Measurements from ENCODE around the gene FTO.

The FTO gene

DNA sequence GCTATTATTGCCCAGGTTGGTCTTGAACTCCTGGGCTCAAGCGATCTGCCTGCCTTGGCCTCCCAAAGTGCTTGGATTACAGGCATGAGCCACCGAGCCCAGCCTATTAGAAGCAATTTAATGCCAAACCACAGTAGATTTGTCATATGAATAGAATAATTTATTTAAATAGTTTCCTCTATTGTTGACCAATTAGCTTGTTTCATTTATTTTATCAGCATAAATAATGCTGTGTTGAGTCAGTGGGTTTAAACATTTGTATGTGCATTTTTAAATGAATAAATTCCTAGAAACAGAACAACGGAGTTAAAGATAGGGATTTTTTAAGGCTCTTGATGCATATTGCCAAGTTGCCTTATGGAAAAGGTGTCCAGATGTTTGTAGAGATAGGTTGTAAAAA is 26.7 kb downstream of the FTO start:
- no peak for DNase-seq (ENCODE audit: low read depth, low spot score)
- Histone ChIP-seq H3K4me3 (ENCODE audit: low read length) (no peak overlapping the region), H3K27ac (ENCODE audit: low read length) (no peak overlapping the region), H3K4me1 (ENCODE audit: control insufficient read depth, insufficient read depth, low read length) (no peaks in the 10 kb centered on the region), H3K27me3 (ENCODE audit: control insufficient read depth, insufficient read depth, low read length) (no peaks in the 10 kb centered on the region), H3K36me3 (ENCODE audit: control insufficient read depth, insufficient read depth, low read length) (no peaks in the 10 kb centered on the region), H3K9me3 (ENCODE audit: control insufficient read depth, insufficient read depth, low read length) (no peaks in the 10 kb centered on the region)
- WGBS (ENCODE audit: insufficient coverage, insufficient read length), result no CpG with 5 or more reads among the region's 3 CpGs

DNA sequence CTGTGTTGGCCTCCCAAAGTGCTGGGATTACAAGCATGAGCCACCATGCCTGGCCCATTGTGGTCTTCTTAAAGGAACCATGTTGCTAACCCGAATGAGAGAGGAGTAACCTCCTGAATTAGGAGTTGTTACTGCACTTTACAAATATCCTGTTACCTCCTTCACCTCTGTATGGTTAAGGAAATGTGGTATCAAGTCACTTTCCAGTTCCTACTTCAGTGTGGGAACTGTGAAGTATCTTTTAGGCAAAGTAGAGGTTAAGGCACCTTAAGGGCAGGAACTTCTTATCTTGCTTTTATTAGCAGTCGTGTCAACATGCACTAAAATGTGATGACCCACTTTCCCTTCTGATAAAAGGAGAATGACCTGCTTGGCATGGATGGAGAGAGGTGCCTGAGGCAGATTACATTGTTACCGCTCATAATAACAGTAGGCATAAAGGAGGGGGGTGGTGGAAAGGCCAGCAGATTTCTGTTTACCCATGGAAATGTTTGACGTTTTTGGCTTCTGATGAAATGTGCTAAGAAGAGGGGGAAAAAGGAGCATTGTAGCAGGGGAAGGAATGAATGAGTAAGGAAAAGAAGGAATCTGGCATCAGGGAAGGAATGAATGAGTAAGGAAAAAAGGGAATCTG is 28.5 kb downstream of the FTO start:
- Histone ChIP-seq H3K27me3 (ENCODE audit: control insufficient read depth, insufficient read depth, low read length) (no peaks in the 10 kb centered on the region), H3K36me3 (ENCODE audit: control insufficient read depth, insufficient read depth, low read length) (no peaks in the 10 kb centered on the region), H3K9me3 (ENCODE audit: control insufficient read depth, insufficient read depth, low read length) (no peaks in the 10 kb centered on the region), H3K4me3 (ENCODE audit: low read length) (no peak overlapping the region), H3K4me1 (ENCODE audit: control insufficient read depth, insufficient read depth, low read length) (no peaks in the 10 kb centered on the region), H3K27ac (ENCODE audit: low read length) (no peak overlapping the region)
- WGBS (ENCODE audit: insufficient coverage, insufficient read length), result no CpG with 5 or more reads among the region's 4 CpGs
- DNase-seq (ENCODE audit: low read depth, low spot score), result no peak

- H3K4me1 ChIP-seq (ENCODE audit: control insufficient read depth, insufficient read depth, low read length), result no peaks in the 10 kb centered on the region
- no peak overlapping the region for H3K27ac ChIP-seq (ENCODE audit: low read length)
- H3K9me3 ChIP-seq (ENCODE audit: control insufficient read depth, insufficient read depth, low read length), result no peaks in the 10 kb centered on the region
- no peak overlapping the region for H3K4me3 ChIP-seq (ENCODE audit: low read length)
- no CpG with 5 or more reads among the region's 2 CpGs for WGBS (ENCODE audit: insufficient coverage, insufficient read length)
- DNase-seq (ENCODE audit: low read depth, low spot score), result no peak
- H3K36me3 ChIP-seq (ENCODE audit: control insufficient read depth, insufficient read depth, low read length), result no peaks in the 10 kb centered on the region
- no peaks in the 10 kb centered on the region for H3K27me3 ChIP-seq (ENCODE audit: control insufficient read depth, insufficient read depth, low read length)
Observed at GRCh38 chr16:53734908-53735307, 31.0 kb downstream of the FTO start.

- DNase-seq (ENCODE audit: low read depth, low spot score), result no peak
- no peaks in the 10 kb centered on the region for H3K36me3 ChIP-seq (ENCODE audit: control insufficient read depth, insufficient read depth, low read length)
- no peaks in the 10 kb centered on the region for H3K9me3 ChIP-seq (ENCODE audit: control insufficient read depth, insufficient read depth, low read length)
- no peaks in the 10 kb centered on the region for H3K27me3 ChIP-seq (ENCODE audit: control insufficient read depth, insufficient read depth, low read length)
- no peaks in the 10 kb centered on the region for H3K4me1 ChIP-seq (ENCODE audit: control insufficient read depth, insufficient read depth, low read length)
- WGBS (ENCODE audit: insufficient coverage, insufficient read length), result no CpG with 5 or more reads among the region's 3 CpGs
- H3K4me3 ChIP-seq (ENCODE audit: low read length), result no peak overlapping the region
- no peak overlapping the region for H3K27ac ChIP-seq (ENCODE audit: low read length)
Observed at GRCh38 chr16:53736297-53736696, 32.3 kb downstream of the FTO start.

DNA sequence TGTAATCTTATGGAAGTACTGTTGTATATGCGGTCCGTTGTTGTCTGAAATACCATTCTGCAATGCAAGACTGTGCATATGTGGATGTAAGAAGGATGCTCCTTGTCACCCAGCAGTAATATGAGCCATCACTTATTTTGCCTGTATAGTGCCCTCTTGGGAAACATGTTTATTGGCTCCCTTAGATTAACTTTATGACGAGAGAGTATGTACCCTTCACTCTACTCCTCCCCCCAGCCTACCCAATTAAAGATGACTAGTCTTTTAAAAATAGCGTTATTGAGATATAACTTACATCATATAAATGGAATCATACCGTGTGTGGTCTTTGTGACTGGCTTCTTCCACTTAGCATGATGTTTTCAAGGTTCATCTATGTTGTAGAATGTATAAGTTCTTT is 33.6 kb downstream of the FTO start:
- Histone ChIP-seq H3K4me1 (ENCODE audit: control insufficient read depth, insufficient read depth, low read length) (no peaks in the 10 kb centered on the region), H3K27ac (ENCODE audit: low read length) (no peak overlapping the region)
- no CpG with 5 or more reads among the region's 5 CpGs for WGBS (ENCODE audit: insufficient coverage, insufficient read length)

DNA sequence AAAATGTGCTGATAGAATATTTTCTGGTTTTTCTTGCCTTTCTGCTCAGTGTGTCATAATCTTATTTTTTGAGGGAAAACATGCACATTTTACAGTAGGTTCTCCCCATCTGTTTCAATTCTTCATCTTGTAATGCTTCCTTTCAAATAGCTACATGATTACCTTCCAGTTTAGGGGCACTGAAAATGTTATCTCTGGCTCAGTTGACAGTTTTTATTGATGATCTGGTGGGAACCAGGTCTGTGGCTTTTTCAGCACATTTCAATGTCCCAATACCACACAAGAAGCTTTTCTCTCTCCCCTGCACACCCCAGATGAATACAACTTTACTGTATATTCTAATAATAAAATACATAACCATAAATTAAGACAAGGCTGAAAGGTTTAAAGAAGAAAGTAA is 36.5 kb downstream of the FTO start:
- H3K27me3 ChIP-seq (ENCODE audit: control insufficient read depth, insufficient read depth, low read length), result no peaks in the 10 kb centered on the region
- no peak for DNase-seq (ENCODE audit: low read depth, low spot score)
- H3K4me3 ChIP-seq (ENCODE audit: low read length), result no peak overlapping the region
- no peaks in the 10 kb centered on the region for H3K36me3 ChIP-seq (ENCODE audit: control insufficient read depth, insufficient read depth, low read length)
- 0 out of 2 replicates have a peak, but pooled peaks cover 1% of the 10 kb centered on the region for H3K4me1 ChIP-seq (ENCODE audit: control insufficient read depth, insufficient read depth, low read length)
- no peaks in the 10 kb centered on the region for H3K9me3 ChIP-seq (ENCODE audit: control insufficient read depth, insufficient read depth, low read length)
- H3K27ac ChIP-seq (ENCODE audit: low read length), result no peak overlapping the region

More for the DNA sequence above, 33.6 kb downstream of the FTO start:
- H3K9me3 ChIP-seq (ENCODE audit: control insufficient read depth, insufficient read depth, low read length), result no peaks in the 10 kb centered on the region
- H3K36me3 ChIP-seq (ENCODE audit: control insufficient read depth, insufficient read depth, low read length), result no peaks in the 10 kb centered on the region
- H3K4me3 ChIP-seq (ENCODE audit: low read length), result no peak overlapping the region
- DNase-seq (ENCODE audit: low read depth, low spot score), result no peak
- no peaks in the 10 kb centered on the region for H3K27me3 ChIP-seq (ENCODE audit: control insufficient read depth, insufficient read depth, low read length)

DNA sequence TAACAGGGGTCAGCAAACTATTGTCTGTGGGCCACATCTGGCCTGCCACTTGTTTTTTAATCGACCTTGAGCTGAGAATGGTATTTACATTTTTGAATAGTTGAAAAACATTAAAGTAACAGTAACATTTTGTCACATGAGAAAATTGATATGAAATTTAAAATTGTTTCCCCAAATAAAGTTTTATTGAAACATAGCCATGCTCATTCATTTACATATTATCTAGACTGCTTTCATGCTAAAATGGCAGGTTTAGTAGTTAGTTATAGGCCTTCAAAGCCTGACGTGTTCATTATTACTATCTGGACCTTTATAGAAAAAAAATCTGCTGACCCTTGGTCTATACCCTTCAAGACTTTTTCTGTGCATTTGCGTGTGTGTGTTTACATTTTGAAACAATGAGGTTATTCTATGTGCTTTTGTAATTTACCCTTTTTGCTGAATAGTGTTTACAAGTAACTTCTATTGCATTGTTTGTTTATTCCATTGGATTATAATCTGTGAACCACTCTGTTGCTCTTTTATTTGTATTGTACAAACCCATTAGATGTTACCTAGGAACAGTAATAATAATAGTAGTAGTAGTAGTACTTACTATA is 37.1 kb downstream of the FTO start:
- no peak for DNase-seq (ENCODE audit: low read depth, low spot score)
- Histone ChIP-seq H3K4me1 (ENCODE audit: control insufficient read depth, insufficient read depth, low read length) (peaks cover 2% of the 10 kb centered on the region; the same call in 1 of the 2 replicates), H3K27ac (ENCODE audit: low read length) (no peak overlapping the region), H3K36me3 (ENCODE audit: control insufficient read depth, insufficient read depth, low read length) (no peaks in the 10 kb centered on the region), H3K27me3 (ENCODE audit: control insufficient read depth, insufficient read depth, low read length) (no peaks in the 10 kb centered on the region), H3K4me3 (ENCODE audit: low read length) (no peak overlapping the region), H3K9me3 (ENCODE audit: control insufficient read depth, insufficient read depth, low read length) (no peaks in the 10 kb centered on the region)
- WGBS (ENCODE audit: insufficient coverage, insufficient read length), result no CpG with 5 or more reads among the region's 3 CpGs

- no peak for DNase-seq (ENCODE audit: low read depth, low spot score)
- no peak overlapping the region for H3K4me3 ChIP-seq (ENCODE audit: low read length)
- no peaks in the 10 kb centered on the region for H3K9me3 ChIP-seq (ENCODE audit: control insufficient read depth, insufficient read depth, low read length)
- no peaks in the 10 kb centered on the region for H3K36me3 ChIP-seq (ENCODE audit: control insufficient read depth, insufficient read depth, low read length)
- no CpG with 5 or more reads among the region's 2 CpGs for WGBS (ENCODE audit: insufficient coverage, insufficient read length)
- H3K4me1 ChIP-seq (ENCODE audit: control insufficient read depth, insufficient read depth, low read length), result peaks cover 3% of the 10 kb centered on the region; the same call in 1 of the 2 replicates
- H3K27ac ChIP-seq (ENCODE audit: low read length), result no peak overlapping the region
- no peaks in the 10 kb centered on the region for H3K27me3 ChIP-seq (ENCODE audit: control insufficient read depth, insufficient read depth, low read length)
Observed at GRCh38 chr16:53741546-53741945, 37.6 kb downstream of the FTO start.

GRCh38 chr16:53743149-53743566 is 39.2 kb downstream of the FTO start:
- WGBS (ENCODE audit: insufficient coverage, insufficient read length), result no CpG with 5 or more reads among the region's 3 CpGs
- no peak for DNase-seq (ENCODE audit: low read depth, low spot score)

GRCh38 chr16:53744449-53744848 is 40.5 kb downstream of the FTO start:
- Histone ChIP-seq H3K27me3 (ENCODE audit: control insufficient read depth, insufficient read depth, low read length) (no peaks in the 10 kb centered on the region), H3K36me3 (ENCODE audit: control insufficient read depth, insufficient read depth, low read length) (no peaks in the 10 kb centered on the region), H3K4me1 (ENCODE audit: control insufficient read depth, insufficient read depth, low read length) (peaks cover 3% of the 10 kb centered on the region; the same call in 1 of the 2 replicates), H3K9me3 (ENCODE audit: control insufficient read depth, insufficient read depth, low read length) (no peaks in the 10 kb centered on the region), H3K4me3 (ENCODE audit: low read length) (no peak overlapping the region), H3K27ac (ENCODE audit: low read length) (no peak overlapping the region)
- no CpG with 5 or more reads among the region's 3 CpGs for WGBS (ENCODE audit: insufficient coverage, insufficient read length)
- DNase-seq (ENCODE audit: low read depth, low spot score), result no peak

More at GRCh38 chr16:53743149-53743566, 39.2 kb downstream of the FTO start:
- Histone ChIP-seq H3K9me3 (ENCODE audit: control insufficient read depth, insufficient read depth, low read length) (no peaks in the 10 kb centered on the region), H3K27ac (ENCODE audit: low read length) (no peak overlapping the region), H3K36me3 (ENCODE audit: control insufficient read depth, insufficient read depth, low read length) (no peaks in the 10 kb centered on the region), H3K4me1 (ENCODE audit: control insufficient read depth, insufficient read depth, low read length) (peaks cover 3% of the 10 kb centered on the region; the same call in 1 of the 2 replicates), H3K27me3 (ENCODE audit: control insufficient read depth, insufficient read depth, low read length) (no peaks in the 10 kb centered on the region), H3K4me3 (ENCODE audit: low read length) (no peak overlapping the region)

DNA sequence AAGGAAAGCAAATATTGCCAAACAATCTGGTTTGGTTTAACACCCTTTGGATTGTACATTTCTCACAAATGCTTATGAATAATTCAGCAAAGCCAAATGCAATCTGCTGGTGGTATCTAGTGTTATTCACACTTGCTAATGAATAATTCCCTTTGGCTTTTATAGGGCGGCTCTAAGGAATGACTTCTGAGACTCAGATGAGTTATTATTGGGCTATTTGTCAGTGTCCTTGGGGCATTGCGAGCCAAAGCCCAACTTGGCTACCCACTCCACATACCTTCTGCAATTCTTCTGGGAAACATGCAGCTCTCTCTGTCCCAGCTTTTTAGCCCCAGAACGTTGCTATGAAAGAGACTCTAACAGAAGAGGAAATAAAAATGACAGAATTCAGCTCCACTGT is 41.1 kb downstream of the FTO start:
- Histone ChIP-seq H3K27ac (ENCODE audit: low read length) (no peak overlapping the region), H3K27me3 (ENCODE audit: control insufficient read depth, insufficient read depth, low read length) (no peaks in the 10 kb centered on the region), H3K4me1 (ENCODE audit: control insufficient read depth, insufficient read depth, low read length) (peaks cover 3% of the 10 kb centered on the region; the same call in 1 of the 2 replicates), H3K9me3 (ENCODE audit: control insufficient read depth, insufficient read depth, low read length) (no peaks in the 10 kb centered on the region), H3K4me3 (ENCODE audit: low read length) (no peak overlapping the region), H3K36me3 (ENCODE audit: control insufficient read depth, insufficient read depth, low read length) (no peaks in the 10 kb centered on the region)
- no peak for DNase-seq (ENCODE audit: low read depth, low spot score)
- WGBS (ENCODE audit: insufficient coverage, insufficient read length), result no CpG with 5 or more reads among the region's 3 CpGs

Data from iPS DF 6.9 (cell line).